ENCODE data around the gene CYLD.

DNA sequence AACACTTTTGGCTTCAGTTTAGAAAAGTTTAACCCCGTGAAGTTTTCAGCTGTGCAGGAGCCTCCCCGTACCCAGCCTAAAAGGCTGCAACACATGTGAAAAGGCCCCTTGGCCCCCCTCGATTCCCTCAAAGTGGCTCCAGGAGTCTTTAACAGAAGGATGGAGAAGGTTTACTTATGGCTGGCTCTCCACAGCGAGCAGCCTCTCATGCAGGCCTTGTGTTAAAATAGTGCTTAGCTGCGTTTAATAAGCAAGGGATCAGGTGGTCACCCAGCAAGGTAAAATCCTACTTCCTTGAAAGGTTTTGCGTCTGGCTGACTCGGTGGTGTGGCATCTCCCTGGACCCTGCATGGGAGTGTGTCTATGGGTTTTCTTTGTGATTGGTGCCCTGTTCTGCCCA is 8.4 kb upstream of the CYLD start:
- TF ChIP-seq, protein P1, sequence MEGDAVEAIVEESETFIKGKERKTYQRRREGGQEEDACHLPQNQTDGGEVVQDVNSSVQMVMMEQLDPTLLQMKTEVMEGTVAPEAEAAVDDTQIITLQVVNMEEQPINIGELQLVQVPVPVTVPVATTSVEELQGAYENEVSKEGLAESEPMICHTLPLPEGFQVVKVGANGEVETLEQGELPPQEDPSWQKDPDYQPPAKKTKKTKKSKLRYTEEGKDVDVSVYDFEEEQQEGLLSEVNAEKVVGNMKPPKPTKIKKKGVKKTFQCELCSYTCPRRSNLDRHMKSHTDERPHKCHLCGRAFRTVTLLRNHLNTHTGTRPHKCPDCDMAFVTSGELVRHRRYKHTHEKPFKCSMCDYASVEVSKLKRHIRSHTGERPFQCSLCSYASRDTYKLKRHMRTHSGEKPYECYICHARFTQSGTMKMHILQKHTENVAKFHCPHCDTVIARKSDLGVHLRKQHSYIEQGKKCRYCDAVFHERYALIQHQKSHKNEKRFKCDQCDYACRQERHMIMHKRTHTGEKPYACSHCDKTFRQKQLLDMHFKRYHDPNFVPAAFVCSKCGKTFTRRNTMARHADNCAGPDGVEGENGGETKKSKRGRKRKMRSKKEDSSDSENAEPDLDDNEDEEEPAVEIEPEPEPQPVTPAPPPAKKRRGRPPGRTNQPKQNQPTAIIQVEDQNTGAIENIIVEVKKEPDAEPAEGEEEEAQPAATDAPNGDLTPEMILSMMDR (IDR thresholded peaks at IDR 0.05; ENCODE audit: low read depth, low read length), result no peak
- TF ChIP-seq EZH2phosphoT487 (IDR thresholded peaks at IDR 0.05; ENCODE audit: low read depth), result no peak

All from OCI-LY3 (cell line).